GM08714 (cell line): ENCODE data around the gene PRKCA.

Experiments used
- H3K4me3 ChIP-seq: fragments of 200-500 bp; sonication (Bioruptor generic); 2 replicates; pipeline ENCODE4 v1.5.1; 2014; ENCODE audit warnings: mild to moderate bottlenecking, low read length, inconsistent platforms
- ZNF274 ChIP-seq: IDR thresholded peaks from 2 replicates; pipeline ENCODE4 v1.6.1; 2012; ENCODE audit warnings: mild to moderate bottlenecking, low read depth, low read length

Gene PRKCA

GRCh38 chr17:66571745-66572144, 269.3 kb downstream of the PRKCA start:
- no peak for TF ChIP-seq ZNF274
- H3K4me3 ChIP-seq: no peak overlapping the region

- H3K4me3 ChIP-seq: no peak overlapping the region
- TF ChIP-seq ZNF274: no peak
Measured at GRCh38 chr17:66573078-66573477, 270.7 kb downstream of the PRKCA start.

DNA sequence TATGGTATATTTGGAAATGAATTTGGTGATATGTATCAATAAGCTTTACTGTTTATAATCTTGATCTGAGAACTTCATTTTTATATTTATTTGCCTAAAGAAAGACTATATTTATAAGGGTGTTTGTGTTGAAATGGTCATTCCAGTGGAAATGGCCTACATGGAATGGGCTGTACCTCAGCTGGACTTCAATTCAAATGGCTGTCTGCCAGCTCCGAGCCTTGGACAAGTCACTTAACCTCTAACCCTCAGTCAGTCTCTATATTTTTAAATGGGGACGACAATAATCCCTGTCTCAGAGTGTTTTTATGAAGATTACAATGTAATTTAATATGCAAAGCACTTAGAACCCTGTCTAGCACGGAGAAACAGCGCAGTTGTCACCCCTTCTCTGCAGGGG, 271.7 kb downstream of the PRKCA start:
- no peak overlapping the region for H3K4me3 ChIP-seq
- no peak for TF ChIP-seq ZNF274

GRCh38 chr17:66576473-66576872, 274.1 kb downstream of the PRKCA start:
- no peak for TF ChIP-seq ZNF274
- no peak overlapping the region for H3K4me3 ChIP-seq

DNA sequence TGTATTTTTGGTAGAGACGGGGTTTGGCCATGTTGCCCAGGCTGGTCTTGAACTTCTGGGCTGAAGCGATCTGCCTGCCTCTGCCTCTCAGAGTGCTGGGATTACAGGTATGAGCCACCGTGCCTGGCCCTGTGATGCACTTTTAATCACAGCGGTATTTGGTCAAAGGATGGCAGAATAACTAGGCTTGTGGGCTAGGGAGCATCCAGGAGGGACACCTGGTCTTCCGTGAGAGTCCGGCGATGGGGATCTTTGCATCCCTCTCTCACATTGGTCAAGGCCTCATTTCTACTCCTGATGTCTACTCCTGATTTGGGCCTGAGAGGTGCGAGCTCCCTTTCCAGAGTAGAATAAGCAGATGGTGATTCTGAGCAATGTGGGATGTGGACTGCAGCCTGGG, 274.6 kb downstream of the PRKCA start:
- no peak for TF ChIP-seq ZNF274
- no peak overlapping the region for H3K4me3 ChIP-seq

DNA sequence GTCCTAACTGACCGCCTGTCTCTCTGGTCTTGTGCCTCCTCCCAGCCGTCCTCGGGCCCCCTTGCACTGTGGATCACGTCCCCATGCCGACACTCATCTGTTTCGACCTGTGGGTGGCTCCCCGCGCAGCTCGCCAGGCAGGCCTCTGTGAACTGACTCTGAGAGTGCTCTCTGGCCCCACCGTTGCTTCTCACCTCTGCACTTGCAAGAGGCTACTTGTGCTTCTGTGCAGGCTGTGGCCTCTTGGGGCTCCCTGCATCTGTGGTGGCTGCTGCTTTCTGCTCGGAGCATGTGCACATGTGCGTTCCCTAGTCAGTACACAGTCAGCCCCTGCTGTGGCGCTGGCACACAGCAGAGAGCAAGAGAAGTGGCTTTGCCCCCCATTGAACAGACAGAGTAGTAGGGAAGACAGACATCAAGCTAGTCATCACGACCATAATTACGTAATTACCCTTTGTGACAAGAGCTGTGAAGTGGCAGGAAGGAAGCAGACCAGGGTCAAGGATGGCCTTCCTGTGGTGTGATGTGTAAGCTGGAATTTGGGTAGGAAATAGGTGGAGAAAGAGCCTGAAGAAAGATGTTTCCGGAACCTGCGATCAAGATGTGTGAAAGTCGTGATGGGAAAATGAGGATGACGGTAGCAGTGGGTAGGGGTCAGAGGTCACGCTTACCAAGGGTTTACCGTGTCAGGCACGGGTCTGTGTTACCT, 276.5 kb downstream of the PRKCA start:
- no peak for TF ChIP-seq ZNF274

GRCh38 chr17:66579556-66579955, 277.1 kb downstream of the PRKCA start:
- no peak for TF ChIP-seq ZNF274
- H3K4me3 ChIP-seq: no peak overlapping the region

More for the DNA sequence above, 276.5 kb downstream of the PRKCA start:
- no peak overlapping the region for H3K4me3 ChIP-seq

DNA sequence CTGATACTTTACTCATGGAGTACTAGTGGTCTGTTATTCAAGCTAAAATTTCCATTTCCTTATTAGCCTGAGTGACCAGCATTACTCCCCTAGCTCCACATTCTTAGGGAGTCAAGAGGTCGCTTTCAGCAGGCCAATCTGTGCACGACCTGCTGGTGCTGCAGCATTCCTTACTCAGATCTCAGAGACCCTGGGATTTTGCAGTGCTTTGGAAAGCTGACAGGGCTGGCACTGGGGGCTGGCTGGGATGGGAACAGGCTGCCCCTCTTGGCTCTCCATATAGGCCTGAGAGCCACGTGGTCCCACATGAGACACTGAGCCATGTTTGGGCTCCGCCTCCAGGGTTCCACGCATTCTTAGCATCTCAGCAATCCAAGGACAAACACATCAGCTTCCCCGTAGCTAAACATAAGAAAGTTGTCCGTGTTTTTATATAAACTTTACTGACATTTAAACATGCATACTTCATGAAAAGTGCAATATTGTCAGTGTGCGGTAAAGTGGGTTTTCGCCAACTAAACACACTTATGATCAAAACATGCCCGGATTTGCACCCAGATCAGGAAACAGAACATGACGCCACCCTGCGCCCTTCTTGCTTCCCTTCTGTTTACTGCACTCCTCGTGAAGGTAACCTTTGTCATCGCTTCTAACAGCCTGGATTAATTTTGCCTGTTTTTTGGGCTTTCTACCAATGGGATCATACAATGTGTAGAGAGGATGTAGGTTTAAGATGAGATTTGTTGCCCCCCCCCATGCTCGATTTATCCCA, 278.0 kb downstream of the PRKCA start:
- H3K4me3 ChIP-seq: no peak overlapping the region
- TF ChIP-seq ZNF274: no peak

DNA sequence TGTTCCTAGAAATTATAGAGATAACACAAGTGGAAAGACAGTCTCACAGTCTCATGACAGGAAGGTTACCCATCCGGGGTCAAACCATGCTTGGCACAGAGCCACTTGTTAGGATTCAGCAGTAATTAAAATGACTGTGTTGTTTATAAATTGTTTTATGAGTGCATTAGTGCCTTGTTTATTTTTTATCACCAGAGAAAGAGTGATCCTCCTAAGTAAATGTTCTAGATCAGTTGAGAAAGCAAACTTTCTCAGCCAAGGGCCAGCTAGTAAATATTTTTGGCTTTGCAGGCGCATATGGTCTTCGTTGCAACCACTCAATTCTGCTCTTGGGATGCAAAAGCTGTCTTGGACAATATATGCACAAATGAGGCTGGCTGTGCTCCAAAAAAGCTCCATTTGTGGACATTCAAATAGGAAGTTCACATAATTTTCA, 278.6 kb downstream of the PRKCA start:
- no peak overlapping the region for H3K4me3 ChIP-seq
- TF ChIP-seq ZNF274: no peak

DNA sequence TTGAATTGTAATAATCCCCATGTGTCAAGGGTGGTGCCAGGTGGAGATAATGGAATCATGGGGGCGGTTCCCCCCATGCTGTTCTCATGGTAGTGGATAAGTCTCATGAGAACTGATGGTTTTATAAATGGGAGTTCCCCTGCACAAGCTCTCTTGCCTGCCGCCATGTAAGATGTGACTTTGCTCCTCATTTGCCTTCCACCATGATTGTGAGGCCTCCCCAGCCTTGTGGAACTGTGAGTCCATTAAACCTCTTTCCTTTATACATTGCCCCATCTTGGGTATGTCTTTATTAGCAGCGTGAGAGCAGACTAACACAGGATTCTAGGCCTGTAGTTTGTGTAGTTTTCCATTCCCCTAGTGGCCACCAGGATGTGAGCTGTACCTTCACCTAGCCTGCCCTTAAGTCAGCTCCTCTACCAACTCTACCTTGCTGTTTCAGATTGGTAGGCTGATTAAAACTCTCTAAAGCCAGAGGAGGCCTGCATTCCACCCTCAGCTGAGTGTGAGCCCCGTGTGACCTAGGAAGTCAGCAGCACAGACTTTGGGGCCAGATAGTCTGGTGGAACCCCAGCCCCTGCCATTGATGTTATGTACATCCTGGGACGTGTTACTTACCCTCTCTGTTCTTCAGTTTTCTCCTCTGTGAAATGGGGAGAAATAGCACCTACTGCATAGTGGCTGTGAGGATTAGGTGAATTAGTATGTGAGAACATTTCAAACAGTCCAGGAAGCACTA, 280.1 kb downstream of the PRKCA start:
- TF ChIP-seq ZNF274: no peak
- no peak overlapping the region for H3K4me3 ChIP-seq

- no peak for TF ChIP-seq ZNF274
- no peak overlapping the region for H3K4me3 ChIP-seq
Measured at GRCh38 chr17:66583112-66583748, 280.8 kb downstream of the PRKCA start.

DNA sequence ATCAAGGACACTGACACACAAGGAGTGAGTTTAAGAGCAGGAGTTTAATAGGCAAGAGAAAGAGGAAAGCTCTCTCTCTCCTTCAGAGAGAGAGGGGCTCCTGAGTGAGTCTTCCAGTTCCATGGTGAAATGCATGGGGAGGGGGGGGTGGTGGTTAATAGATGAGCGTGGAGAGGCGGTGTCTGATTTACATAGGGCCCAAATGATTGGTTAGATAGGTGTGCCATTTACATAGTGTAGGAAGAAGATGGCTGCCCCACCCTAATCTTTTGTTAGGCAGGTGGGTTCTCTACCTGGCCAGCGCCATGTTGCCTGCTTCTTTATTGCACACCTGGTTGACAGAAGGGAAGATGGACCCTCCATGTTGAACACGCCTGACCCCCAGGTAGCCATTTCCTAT, 282.5 kb downstream of the PRKCA start:
- no peak for TF ChIP-seq ZNF274
- no peak overlapping the region for H3K4me3 ChIP-seq

- no peak for TF ChIP-seq ZNF274
- no peak overlapping the region for H3K4me3 ChIP-seq
Measured at GRCh38 chr17:66585472-66585871, 283.1 kb downstream of the PRKCA start.

- no peak overlapping the region for H3K4me3 ChIP-seq
- TF ChIP-seq ZNF274: no peak
Measured at GRCh38 chr17:66589892-66590291, 287.5 kb downstream of the PRKCA start.

DNA sequence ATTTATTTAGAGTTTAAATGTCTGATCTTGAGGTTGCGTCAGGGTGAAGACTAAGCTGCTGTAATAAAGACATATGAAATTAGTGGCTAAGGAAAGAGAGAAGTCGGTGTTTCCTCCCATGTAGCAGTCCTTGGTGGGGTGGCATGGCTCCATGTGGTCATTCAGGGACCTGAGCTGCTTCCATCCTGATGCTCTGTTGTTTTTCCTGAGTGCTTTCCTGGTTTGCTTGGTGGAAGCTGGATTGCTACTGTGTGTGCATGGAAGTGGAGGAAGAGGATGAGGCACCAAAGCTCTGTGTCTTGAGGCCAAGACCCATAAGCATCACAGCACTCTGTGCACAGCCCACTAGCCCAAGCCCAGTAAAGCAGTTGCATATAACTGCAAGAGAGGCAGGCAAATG, 290.7 kb downstream of the PRKCA start:
- no peak for TF ChIP-seq ZNF274
- no peak overlapping the region for H3K4me3 ChIP-seq
